NB4 (cell line): ENCODE results near the gene OR51I2.

Source experiments
- DNase-seq: peaks from one replicate; pipeline ENCODE4 v3.0.0; 2010; ENCODE audit warnings: low read depth
- H3K4me3 ChIP-seq: one replicate; pipeline ENCODE4 v1.5.1; 2011; ENCODE audit warnings: mild to moderate bottlenecking, low read depth, low read length, moderate library complexity
- CTCF ChIP-seq: IDR thresholded peaks from one replicate; pipeline ENCODE4 v1.5.1; 2012; ENCODE audit warnings: low read depth, low read length
- MAX ChIP-seq: IDR thresholded peaks from 2 replicates; pipeline ENCODE4 v1.6.1; 2011; ENCODE audit warnings: low read depth, low read length
- MYC ChIP-seq: IDR thresholded peaks from 2 replicates; pipeline ENCODE4 v1.6.1; 2011; ENCODE audit warnings: low read depth, low read length
- POLR2A ChIP-seq: IDR thresholded peaks from 2 replicates; pipeline ENCODE4 v1.6.1; 2011; ENCODE audit warnings: mild to moderate bottlenecking; ENCODE audit not compliant: insufficient read length; ENCODE audit errors: extremely low read depth

OR51I2 gene

DNA sequence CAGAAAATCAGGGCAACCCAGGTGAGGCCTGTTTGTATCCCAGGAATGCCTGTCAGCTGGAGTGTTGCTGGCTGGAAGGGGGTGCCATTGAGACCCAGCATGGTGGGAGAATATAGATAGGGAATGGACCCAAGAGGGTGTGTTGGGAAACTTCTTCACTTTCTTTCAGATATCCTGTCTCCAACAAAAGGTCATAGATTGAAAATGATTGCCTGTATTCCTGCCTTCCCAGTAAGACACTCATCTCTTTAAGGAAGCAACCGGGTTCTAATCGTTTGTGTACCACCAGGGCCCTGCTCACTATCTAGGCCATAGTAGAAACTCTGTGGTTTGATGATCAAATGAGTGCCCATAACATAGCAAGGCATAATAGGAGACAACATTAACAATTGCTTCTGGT lies 7.7 kb upstream of the OR51I2 start, which contains the start of gene OR51I1:
OR51I1 (minus strand) TSS at position 101 of the 400 bp plus-strand sequence; CDS start at position 101, 0 bp downstream.
- no peak for DNase-seq

DNA sequence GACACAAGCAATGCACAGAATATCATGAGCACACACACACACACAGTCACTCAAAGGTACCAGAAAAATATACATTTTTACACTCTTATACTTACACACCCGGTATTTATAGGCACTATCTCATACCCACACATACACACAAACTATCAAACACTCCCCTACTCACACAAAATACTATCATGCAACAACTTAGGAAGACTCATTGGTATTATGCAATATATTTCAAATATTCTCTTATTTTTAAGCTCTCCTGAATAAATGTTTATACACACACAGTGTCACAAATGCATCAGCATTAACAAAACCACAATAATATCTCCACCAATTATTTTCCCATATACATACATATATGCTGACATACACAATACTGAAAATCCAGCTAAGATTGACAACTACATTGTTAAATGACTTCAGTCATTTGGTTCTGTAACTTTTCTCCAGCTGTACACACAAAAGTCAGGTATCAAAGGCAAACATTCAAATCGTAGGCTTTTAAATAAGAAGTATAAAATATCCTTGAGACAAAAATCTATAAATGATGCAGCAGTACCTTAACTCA lies 5.2 kb upstream of the OR51I2 start:
- no peak for DNase-seq
- no peak overlapping the region for H3K4me3 ChIP-seq
- TF ChIP-seq POLR2A (no peak), MYC (no peak), CTCF (no peak), MAX (no peak)

More for the DNA sequence above, 7.7 kb upstream of the OR51I2 start, which contains the start of gene OR51I1:
- TF ChIP-seq MYC, result no peak
- no peak for TF ChIP-seq POLR2A
- TF ChIP-seq CTCF, result no peak
- no peak for TF ChIP-seq MAX
- no peak within 1 kb of the TSS for H3K4me3 ChIP-seq

DNA sequence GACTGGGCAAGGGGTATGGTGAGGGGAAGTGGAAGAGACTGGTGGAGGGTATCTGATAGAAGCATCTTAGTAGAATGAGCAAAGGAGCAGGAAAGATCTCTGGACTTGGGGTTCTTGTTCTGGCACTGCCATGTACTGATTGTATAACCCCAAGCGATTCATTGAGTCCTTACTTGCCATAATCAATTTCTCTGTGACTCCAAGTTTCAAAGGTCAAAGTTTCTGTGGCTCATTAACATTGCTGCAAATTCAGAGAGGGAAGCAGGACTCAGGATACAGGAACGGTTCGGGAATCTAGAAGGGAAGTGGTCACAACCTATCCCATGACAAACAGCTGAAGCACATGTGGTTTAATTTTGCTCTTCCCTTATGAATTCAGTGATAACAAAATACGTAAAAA lies 309 bp downstream of the OR51I2 start:
- DNase-seq, result no peak
- H3K4me3 ChIP-seq, result no peak overlapping the region
- no peak for TF ChIP-seq POLR2A
- TF ChIP-seq MYC, result no peak

DNA sequence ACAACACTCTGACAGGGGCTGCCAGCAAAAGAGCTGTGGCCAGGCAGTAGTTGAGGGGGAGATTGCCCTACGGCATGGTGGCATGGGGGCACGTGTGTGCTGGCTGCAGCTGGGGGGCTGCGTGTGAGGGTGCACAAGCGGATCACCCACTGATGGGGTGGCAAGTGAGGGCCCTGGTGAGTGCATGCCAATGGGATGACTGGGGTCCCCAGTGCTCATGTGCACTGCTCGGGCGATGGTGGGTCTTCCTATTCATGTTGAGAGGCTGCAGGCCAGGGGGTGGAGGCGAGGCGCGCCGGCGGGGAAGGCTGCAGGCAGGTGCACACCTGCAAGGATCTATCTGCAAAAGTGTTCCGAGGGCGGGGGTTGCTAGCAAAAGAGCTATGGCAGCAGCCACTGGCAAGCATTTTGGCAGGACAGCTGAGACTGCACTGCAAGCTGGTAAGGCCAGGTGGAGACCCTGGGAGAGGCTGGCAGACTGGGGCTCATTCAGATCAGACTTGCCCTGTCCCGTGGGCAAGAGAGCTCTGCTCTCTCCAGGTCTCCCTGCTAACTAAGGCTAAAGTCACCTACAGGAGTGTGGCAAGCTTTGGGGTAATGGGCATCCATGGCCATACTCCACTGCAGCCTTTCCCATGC lies 12.0 kb downstream of the OR51I2 start:
- no peak overlapping the region for H3K4me3 ChIP-seq
- no peak for DNase-seq
- TF ChIP-seq CTCF, result no peak
- no peak for TF ChIP-seq POLR2A
- TF ChIP-seq MAX, result no peak
- no peak for TF ChIP-seq MYC

- TF ChIP-seq CTCF, result no peak
- H3K4me3 ChIP-seq, result no peak overlapping the region
- DNase-seq, result no peak
Observed at GRCh38 chr11:5467527-5467926, 18.4 kb downstream of the OR51I2 start.

DNA sequence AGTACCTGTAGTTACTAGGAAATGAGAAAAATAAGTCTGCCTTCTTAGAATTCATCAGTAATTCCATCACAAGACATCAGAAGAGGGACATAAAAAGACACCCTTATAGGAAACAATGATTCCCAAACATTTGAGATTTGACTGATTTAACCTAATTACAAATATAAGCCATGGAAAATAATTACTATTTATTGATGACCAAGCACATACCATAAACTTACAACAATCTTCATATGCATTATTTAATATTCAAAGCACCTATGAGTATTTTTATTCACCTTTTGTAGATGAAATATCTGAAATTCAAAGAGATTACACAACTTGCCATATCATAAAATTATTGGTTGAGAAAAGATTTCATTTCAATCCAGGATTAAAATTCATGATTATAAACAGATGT lies 24.8 kb downstream of the OR51I2 start:
- TF ChIP-seq POLR2A (no peak), MYC (no peak), CTCF (no peak), MAX (no peak)
- H3K4me3 ChIP-seq, result no peak overlapping the region
- DNase-seq, result no peak
